Trophoblast cell (in vitro differentiated cells and primary cell): ENCODE measurements around the gene SRM. TPM values are rescaled to one million over a fixed set of nuclear protein-coding genes. Genes with fewer than 3 reads are reported as not detected.

Experiments used
- DNase-seq, 2 donors: peaks; one replicate each; pipeline ENCODE4 v3.0.0-alpha.2; 2016
- H2AFZ ChIP-seq: 2 replicates; pipeline ENCODE4 v1.6.1; 2013; ENCODE audit warnings: low read length, moderate library complexity, mild to moderate bottlenecking; ENCODE audit not compliant: insufficient read depth, poor library complexity
- H2AK5ac ChIP-seq: 2 replicates; pipeline ENCODE4 v1.6.1; 2013; ENCODE audit warnings: mild to moderate bottlenecking, low read length
- H2BK120ac ChIP-seq: 2 replicates; pipeline ENCODE4 v1.6.1; 2013; ENCODE audit warnings: low read length, mild to moderate bottlenecking, moderate library complexity; ENCODE audit not compliant: insufficient read depth, poor library complexity
- H2BK12ac ChIP-seq: 2 replicates; pipeline ENCODE4 v1.6.1; 2013; ENCODE audit warnings: mild to moderate bottlenecking, low read length, moderate library complexity
- H2BK5ac ChIP-seq: 2 replicates; pipeline ENCODE4 v1.6.1; 2013; ENCODE audit warnings: low read length, low read depth, moderate library complexity, mild to moderate bottlenecking; ENCODE audit not compliant: poor library complexity
- H3K14ac ChIP-seq: 2 replicates; pipeline ENCODE4 v1.6.1; 2013; ENCODE audit warnings: mild to moderate bottlenecking, low read length
- H3K18ac ChIP-seq: 2 replicates; pipeline ENCODE4 v1.6.1; 2013; ENCODE audit warnings: mild to moderate bottlenecking, low read length
- H3K23ac ChIP-seq: 2 replicates; pipeline ENCODE4 v1.6.1; 2013; ENCODE audit warnings: low read length
- H3K27ac ChIP-seq: 2 replicates; pipeline ENCODE4 v1.5.1; 2013; ENCODE audit warnings: low read depth, mild to moderate bottlenecking, inconsistent platforms, low read length, moderate library complexity
- H3K27me3 ChIP-seq: 2 replicates; pipeline ENCODE4 v1.6.1; 2013; ENCODE audit warnings: inconsistent platforms, mild to moderate bottlenecking, low read length, moderate library complexity; ENCODE audit not compliant: insufficient read depth
- H3K36me3 ChIP-seq, 2 experiments: 1 replicate in 1 of 2; 2 replicates in 1 of 2; pipeline ENCODE4 v1.6.1; 2013; ENCODE audit warnings: low read length in 2 of 2, mild to moderate bottlenecking in 2 of 2, moderate library complexity in 1 of 2; ENCODE audit not compliant: insufficient read depth in 2 of 2, control insufficient read depth in 1 of 2
- H3K4ac ChIP-seq: 2 replicates; pipeline ENCODE4 v1.6.1; 2013; ENCODE audit warnings: low read depth, mild to moderate bottlenecking, low read length, moderate library complexity
- H3K4me1 ChIP-seq, 2 experiments: 1 replicate in 1 of 2; 2 replicates in 1 of 2; pipeline ENCODE4 v1.6.1; 2013; ENCODE audit warnings: low read length in 2 of 2, mild to moderate bottlenecking in 2 of 2, moderate library complexity in 1 of 2; ENCODE audit not compliant: insufficient read depth in 2 of 2, control insufficient read depth in 1 of 2
- H3K4me2 ChIP-seq: 2 replicates; pipeline ENCODE4 v1.6.1; 2013; ENCODE audit warnings: inconsistent platforms, mild to moderate bottlenecking, low read length, moderate library complexity
- H3K4me3 ChIP-seq: 2 replicates; pipeline ENCODE4 v1.5.1; 2013; ENCODE audit warnings: mild to moderate bottlenecking, low read depth, low read length, inconsistent platforms
- H3K79me1 ChIP-seq: one replicate; pipeline ENCODE4 v1.6.1; 2013; ENCODE audit warnings: low read length
- H3K79me2 ChIP-seq: 2 replicates; pipeline ENCODE4 v1.6.1; 2013; ENCODE audit warnings: low read length, mild to moderate bottlenecking; ENCODE audit not compliant: control insufficient read depth, insufficient read depth, poor library complexity
- H3K9ac ChIP-seq: 2 replicates; pipeline ENCODE4 v1.6.1; 2013; ENCODE audit warnings: mild to moderate bottlenecking, low read length
- H3K9me3 ChIP-seq: 2 replicates; pipeline ENCODE4 v1.6.1; 2013; ENCODE audit warnings: low read depth, mild to moderate bottlenecking, control low read depth, inconsistent platforms, low read length; ENCODE audit not compliant: insufficient read depth
- H4K12ac ChIP-seq: 2 replicates; pipeline ENCODE4 v1.6.1; 2013; ENCODE audit warnings: low read depth, mild to moderate bottlenecking, low read length, moderate library complexity
- H4K8ac ChIP-seq: 2 replicates; pipeline ENCODE4 v1.6.1; 2013; ENCODE audit warnings: low read depth, mild to moderate bottlenecking, low read length, moderate library complexity
- H4K91ac ChIP-seq: one replicate; pipeline ENCODE4 v1.6.1; 2013; ENCODE audit warnings: low read depth, mild to moderate bottlenecking, low read length, moderate library complexity
- WGBS: extraction: QIAGEN DNeasy Blood & Tissue Kit; methylation state at CpG from one replicate; pipeline ENCODE4 v1.1.7; 2013; ENCODE audit warnings: missing lambda C conversion rate; ENCODE audit not compliant: insufficient read length, insufficient coverage; ENCODE audit errors: extremely low coverage; 5-methylcytosine and 5-hydroxymethylcytosine counted together
- polyA plus RNA-seq: library from polyadenylated mRNA; stranded (reverse); fragments of 200-250 nt; gene quantifications from 2 replicates; pipeline ENCODE4 v1.2.3, GENCODE V29; 2013

SRM gene
- 137 and 143 TPM in 2 replicates for polyA plus RNA-seq

DNA sequence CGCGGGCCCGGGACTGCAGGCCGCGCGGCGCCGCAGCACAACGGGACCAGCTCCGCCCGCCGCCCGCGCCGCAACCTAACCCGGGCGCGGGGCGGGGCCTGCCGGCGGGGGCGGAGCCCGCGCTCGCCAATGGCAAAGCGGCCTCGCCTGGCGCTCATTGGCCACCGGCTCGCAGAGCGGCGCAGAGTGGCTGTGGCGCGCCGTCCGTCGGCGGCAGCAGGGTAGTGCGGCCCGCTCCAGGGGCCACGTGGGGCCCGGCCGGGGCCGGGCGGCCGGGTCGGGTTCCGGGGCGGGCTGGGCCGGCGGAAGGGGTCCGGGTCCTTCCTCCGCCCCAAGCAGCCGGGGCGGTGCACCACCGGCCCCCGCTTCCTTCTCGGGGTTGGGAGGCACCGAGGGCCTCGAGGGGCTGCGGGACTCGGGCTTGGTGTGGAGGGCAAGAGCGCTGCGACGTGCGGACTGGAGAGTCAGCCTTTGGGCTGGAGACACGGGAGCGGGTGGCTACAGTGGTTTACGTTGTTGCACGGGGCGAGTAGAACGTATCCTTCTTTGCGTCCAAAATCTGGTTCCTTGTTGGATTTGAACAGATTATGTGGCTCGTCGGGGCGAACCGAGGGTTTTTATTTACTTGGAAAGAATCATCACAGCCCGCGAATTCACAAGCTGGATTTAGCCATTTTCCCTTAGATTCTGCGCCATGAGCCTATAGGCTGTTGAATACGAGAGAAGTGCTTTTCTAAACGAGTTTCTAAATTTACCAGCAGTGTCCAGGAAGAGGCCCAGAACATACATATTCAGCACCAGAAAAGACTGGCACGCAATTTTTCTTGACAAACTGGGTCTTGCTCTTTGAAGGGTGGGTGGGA is at the start of gene SRM:
Gene SRM, minus strand, starts transcription at position 51 of the 863 bp plus-strand sequence. CDS start 75 bp downstream, outside the sequence.
- H3K4me1 ChIP-seq, result peaks cover 0 to 11% of the 10 kb centered on the region in 2 experiments
- H2BK12ac ChIP-seq, result no peak within 1 kb of the TSS
- H2BK5ac ChIP-seq, result peak within 1 kb of the TSS; percentile 14
- WGBS, result no CpG with 5 or more reads among the region's 83 CpGs
- no peaks in the 10 kb centered on the region for H3K9me3 ChIP-seq
- H2AFZ ChIP-seq, result peak within 1 kb of the TSS; percentile 87
- H3K23ac ChIP-seq, result no peak within 1 kb of the TSS
- peak within 1 kb of the TSS; percentile 13 for H3K18ac ChIP-seq
- H3K27me3 ChIP-seq, result no peaks in the 10 kb centered on the region
- peaks cover 9% of the 10 kb centered on the region for H3K79me2 ChIP-seq
- peaks cover 2% of the 10 kb centered on the region for H3K79me1 ChIP-seq
- H3K4me3 ChIP-seq, result peak within 1 kb of the TSS; percentile 89
- no peak within 1 kb of the TSS for H2AK5ac ChIP-seq
- DNase-seq, result peak; percentile 93 to 96
- peak within 1 kb of the TSS; percentile 81 for H3K4me2 ChIP-seq
- H3K36me3 ChIP-seq, result peaks cover 26 to 28% of the 10 kb centered on the region in 2 experiments
- peak within 1 kb of the TSS; percentile 86 for H4K8ac ChIP-seq
- H3K14ac ChIP-seq, result peak within 1 kb of the TSS; percentile 74
- H3K9ac ChIP-seq, result peak within 1 kb of the TSS; percentile 81
- peak within 1 kb of the TSS; percentile 49 for H4K12ac ChIP-seq
- H3K27ac ChIP-seq, result no peak within 1 kb of the TSS
- peak within 1 kb of the TSS; percentile 41 for H3K4ac ChIP-seq
- H2BK120ac ChIP-seq, result peak within 1 kb of the TSS; percentile 70
- peak within 1 kb of the TSS; percentile 72 for H4K91ac ChIP-seq

DNA sequence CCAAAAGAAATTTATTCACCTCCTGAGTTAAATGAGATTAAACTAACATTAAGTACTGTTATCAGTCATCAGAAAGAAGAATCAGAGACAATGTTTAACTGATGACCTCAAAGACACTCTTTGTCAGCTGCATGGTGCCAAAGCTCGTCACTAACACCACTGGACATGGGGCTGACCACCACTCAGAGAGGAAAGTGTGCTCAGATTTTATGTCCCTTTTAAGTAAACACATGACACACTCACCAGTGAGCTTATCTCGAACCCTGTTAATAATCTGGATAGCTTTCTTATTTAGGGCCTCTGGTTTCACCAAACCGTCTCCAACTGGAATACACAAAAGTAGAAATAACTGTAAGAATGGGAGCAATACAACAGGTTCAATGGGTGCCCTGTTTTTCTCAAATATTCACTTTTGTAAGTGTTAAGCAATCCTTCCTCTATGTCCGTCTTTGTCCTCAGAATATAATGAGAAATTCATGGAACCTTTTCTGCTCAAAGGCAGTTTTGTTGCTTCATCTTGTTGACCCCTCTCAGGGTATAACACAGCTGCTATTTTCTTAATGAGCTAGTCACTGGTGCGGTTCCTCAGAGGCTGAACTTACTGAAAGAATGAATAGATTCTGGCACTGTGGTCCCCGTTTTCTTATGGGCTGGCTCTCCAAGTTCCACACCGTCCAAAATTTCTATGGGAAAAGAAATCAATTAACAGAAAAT is 49.4 kb upstream of the SRM start:
- no peak overlapping the region for H3K4me3 ChIP-seq
- no CpG with 5 or more reads among the region's 7 CpGs for WGBS
- H2AK5ac ChIP-seq, result no peak overlapping the region
- no peak overlapping the region for H4K8ac ChIP-seq
- H3K9me3 ChIP-seq, result peaks cover 2% of the 10 kb centered on the region
- no peak overlapping the region for H2BK12ac ChIP-seq
- no peak overlapping the region for H3K4ac ChIP-seq
- H3K14ac ChIP-seq, result no peak overlapping the region
- H3K23ac ChIP-seq, result no peak overlapping the region
- H2BK120ac ChIP-seq, result no peak overlapping the region
- H3K18ac ChIP-seq, result no peak overlapping the region
- no peak for DNase-seq
- H4K91ac ChIP-seq, result no peak overlapping the region
- no peak overlapping the region for H2BK5ac ChIP-seq
- no peak overlapping the region for H2AFZ ChIP-seq
- no peaks in the 10 kb centered on the region for H3K4me1 ChIP-seq
- no peaks in the 10 kb centered on the region for H3K79me1 ChIP-seq
- H3K79me2 ChIP-seq, result no peaks in the 10 kb centered on the region
- H3K36me3 ChIP-seq, result peaks cover 32 to 49% of the 10 kb centered on the region in 2 experiments
- H3K4me2 ChIP-seq, result no peak overlapping the region
- H4K12ac ChIP-seq, result no peak overlapping the region
- no peak overlapping the region for H3K9ac ChIP-seq
- H3K27ac ChIP-seq, result no peak overlapping the region
- H3K27me3 ChIP-seq, result no peaks in the 10 kb centered on the region

DNA sequence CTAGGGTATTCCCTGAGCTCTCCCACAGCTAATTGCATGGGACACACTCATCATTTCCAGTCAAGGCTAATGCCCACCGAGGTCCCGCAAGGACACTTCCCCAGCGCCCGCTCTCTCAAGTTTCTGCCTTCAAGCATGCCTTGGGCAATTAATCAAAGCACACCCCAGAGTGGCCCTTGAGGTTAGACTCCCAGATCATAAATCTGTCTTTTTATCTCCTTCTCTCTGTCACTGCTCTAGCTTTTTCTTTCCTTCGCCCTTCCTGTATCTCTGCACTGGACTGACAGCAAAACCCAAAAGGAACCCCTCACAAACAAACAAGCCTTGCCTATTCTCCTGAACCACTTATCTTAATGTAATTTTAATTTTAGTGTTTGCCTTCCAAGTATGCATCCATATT is 47.8 kb upstream of the SRM start:
- Histone ChIP-seq H3K79me1 (no peaks in the 10 kb centered on the region), H2BK12ac (no peak overlapping the region), H3K23ac (no peak overlapping the region), H3K79me2 (no peaks in the 10 kb centered on the region), H3K36me3 (peaks cover 26 to 41% of the 10 kb centered on the region in 2 experiments), H3K18ac (no peak overlapping the region), H3K9ac (no peak overlapping the region), H2BK120ac (no peak overlapping the region), H3K27ac (no peak overlapping the region), H3K4me2 (no peak overlapping the region), H4K91ac (no peak overlapping the region), H2BK5ac (no peak overlapping the region), H4K8ac (no peak overlapping the region), H4K12ac (no peak overlapping the region), H3K4ac (no peak overlapping the region), H3K4me1 (no peaks in the 10 kb centered on the region), H3K27me3 (no peaks in the 10 kb centered on the region), H2AFZ (no peak overlapping the region), H3K14ac (no peak overlapping the region), H3K4me3 (no peak overlapping the region), H3K9me3 (peaks cover 2% of the 10 kb centered on the region), H2AK5ac (no peak overlapping the region)
- no CpG with 5 or more reads among the region's 5 CpGs for WGBS
- DNase-seq, result no peak

DNA sequence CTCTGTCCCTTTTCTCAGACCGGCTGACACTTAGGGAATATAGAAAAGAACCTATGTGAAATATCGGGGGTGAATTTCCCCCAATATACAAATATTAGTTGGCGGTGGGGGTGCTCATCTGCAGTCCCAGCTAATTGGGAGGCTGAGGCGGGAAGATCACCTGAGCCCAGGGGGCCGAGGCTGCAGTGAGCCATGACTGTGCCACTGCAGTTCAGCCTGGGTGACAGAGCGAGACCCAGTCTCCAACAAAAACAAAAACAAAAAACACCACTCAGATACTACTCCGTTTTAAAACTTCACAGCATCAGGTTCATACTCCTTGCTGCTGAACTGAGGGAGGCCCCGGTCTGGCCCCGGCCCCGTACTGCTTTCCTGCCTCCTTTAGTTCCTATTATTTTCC is 45.8 kb upstream of the SRM start:
- WGBS, result no CpG with 5 or more reads among the region's 10 CpGs
- Histone ChIP-seq H2BK120ac (no peak overlapping the region), H3K79me2 (no peaks in the 10 kb centered on the region), H2AK5ac (no peak overlapping the region), H3K18ac (no peak overlapping the region), H3K23ac (no peak overlapping the region), H3K9ac (no peak overlapping the region), H3K4me3 (no peak overlapping the region), H3K9me3 (peaks cover 2% of the 10 kb centered on the region), H3K27me3 (no peaks in the 10 kb centered on the region), H2AFZ (no peak overlapping the region), H3K79me1 (no peaks in the 10 kb centered on the region), H3K4me1 (no peaks in the 10 kb centered on the region), H3K36me3 (peaks cover 17 to 30% of the 10 kb centered on the region in 2 experiments), H3K27ac (no peak overlapping the region), H4K8ac (no peak overlapping the region), H4K91ac (no peak overlapping the region), H3K4me2 (no peak overlapping the region), H4K12ac (no peak overlapping the region), H3K4ac (no peak overlapping the region), H2BK5ac (no peak overlapping the region), H3K14ac (no peak overlapping the region), H2BK12ac (no peak overlapping the region)
- DNase-seq, result no peak
